A673 (cell line): ENCODE results near the gene EFCAB6.

ENCODE experiments used
- EZH2 ChIP-seq: fragments of 200-600 bp; sonication (generic); IDR thresholded peaks from 2 replicates; pipeline ENCODE4 v1.6.1; 2017; ENCODE audit warnings: borderline replicate concordance, low read depth, mild to moderate bottlenecking, mixed read lengths, antibody characterized with exemption, low read length; ENCODE audit not compliant: poor library complexity, severe bottlenecking
- TF ChIP-seq, protein P1 (sequence below): fragments of 300-800, 200-600 bp; sonication (generic); conservative IDR thresholded peaks from 2 replicates; pipeline ENCODE4 v1.5.1; 2017; ENCODE audit warnings: low read depth, mild to moderate bottlenecking, antibody characterized with exemption, low read length, moderate library complexity, mixed read lengths

DNA sequence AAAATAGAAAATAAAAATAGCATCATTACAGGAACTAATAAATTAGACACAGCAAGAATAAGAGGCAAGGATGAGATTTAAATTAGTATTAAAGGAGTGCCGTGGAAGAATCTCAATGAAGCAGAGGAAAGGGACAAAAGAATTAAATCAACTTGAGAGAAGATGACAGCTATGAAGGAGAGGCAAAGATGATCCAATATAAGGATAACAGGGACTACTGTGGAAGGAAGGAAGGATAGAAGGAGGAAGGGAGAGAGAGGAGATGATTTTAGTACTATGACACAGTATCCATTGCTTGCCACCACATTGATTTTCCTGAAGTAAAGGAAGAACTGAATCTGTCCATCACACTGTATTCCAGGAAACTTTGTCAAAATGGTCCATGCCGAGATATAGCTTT is 98.0 kb downstream of the EFCAB6 start:
- TF ChIP-seq, protein P1, sequence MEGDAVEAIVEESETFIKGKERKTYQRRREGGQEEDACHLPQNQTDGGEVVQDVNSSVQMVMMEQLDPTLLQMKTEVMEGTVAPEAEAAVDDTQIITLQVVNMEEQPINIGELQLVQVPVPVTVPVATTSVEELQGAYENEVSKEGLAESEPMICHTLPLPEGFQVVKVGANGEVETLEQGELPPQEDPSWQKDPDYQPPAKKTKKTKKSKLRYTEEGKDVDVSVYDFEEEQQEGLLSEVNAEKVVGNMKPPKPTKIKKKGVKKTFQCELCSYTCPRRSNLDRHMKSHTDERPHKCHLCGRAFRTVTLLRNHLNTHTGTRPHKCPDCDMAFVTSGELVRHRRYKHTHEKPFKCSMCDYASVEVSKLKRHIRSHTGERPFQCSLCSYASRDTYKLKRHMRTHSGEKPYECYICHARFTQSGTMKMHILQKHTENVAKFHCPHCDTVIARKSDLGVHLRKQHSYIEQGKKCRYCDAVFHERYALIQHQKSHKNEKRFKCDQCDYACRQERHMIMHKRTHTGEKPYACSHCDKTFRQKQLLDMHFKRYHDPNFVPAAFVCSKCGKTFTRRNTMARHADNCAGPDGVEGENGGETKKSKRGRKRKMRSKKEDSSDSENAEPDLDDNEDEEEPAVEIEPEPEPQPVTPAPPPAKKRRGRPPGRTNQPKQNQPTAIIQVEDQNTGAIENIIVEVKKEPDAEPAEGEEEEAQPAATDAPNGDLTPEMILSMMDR: no peak
- no peak for TF ChIP-seq EZH2
